GM12873 (cell line): Measurements from ENCODE around the gene C20orf141.

Source experiments
- CTCF ChIP-seq: IDR thresholded peaks from 2 replicates; pipeline ENCODE4 v1.5.1; 2012; ENCODE audit warnings: low read depth, mild to moderate bottlenecking, moderate library complexity, low read length, control low read depth; ENCODE audit not compliant: insufficient read depth; ENCODE audit errors: missing control alignments

C20orf141 gene

GRCh38 chr20:2812189-2812588 lies 2.6 kb upstream of the C20orf141 start:
- TF ChIP-seq CTCF = no peak

- no peak for TF ChIP-seq CTCF
Observed at GRCh38 chr20:2814076-2814475, 711 bp upstream of the C20orf141 start.

- TF ChIP-seq CTCF = no peak
Observed at GRCh38 chr20:2815242-2815900, 584 bp downstream of the C20orf141 start.

GRCh38 chr20:2816030-2816582 lies 1.3 kb downstream of the C20orf141 start, which contains the start of gene TMEM239:
Gene TMEM239 (plus strand): TSS chr20:2816364. CDS start chr20:2816555, 191 bp downstream.
- TF ChIP-seq CTCF = no peak

- peak; percentile 23 for TF ChIP-seq CTCF
Observed at GRCh38 chr20:2816583-2817340, 2.0 kb downstream of the C20orf141 start.

- TF ChIP-seq CTCF = no peak
Observed at GRCh38 chr20:2817341-2817726, 2.5 kb downstream of the C20orf141 start.

- no peak for TF ChIP-seq CTCF
Observed at GRCh38 chr20:2817891-2818595, 3.3 kb downstream of the C20orf141 start.
